GM12892 (cell line): Measurements from ENCODE around the gene PLAA.

Experiments used
- POLR2A ChIP-seq: IDR thresholded peaks from 2 replicates; pipeline ENCODE4 v1.6.1; 2011; ENCODE audit warnings: low read depth, low read length, control low read depth
- POLR2AphosphoS5 ChIP-seq: IDR thresholded peaks from 2 replicates; pipeline ENCODE4 v1.6.1; 2011; ENCODE audit warnings: low read depth, low read length, control low read depth
- TAF1 ChIP-seq: IDR thresholded peaks from 2 replicates; pipeline ENCODE4 v1.6.1; 2011; ENCODE audit warnings: low read depth, mild to moderate bottlenecking, control low read depth, low read length, borderline replicate concordance

GRCh38 chr9:26940779-26941178, 6.3 kb downstream of the PLAA start:
- TF ChIP-seq POLR2AphosphoS5 (no peak), POLR2A (no peak), TAF1 (no peak)
